Measurements from ENCODE around the gene GPR141.

- TF ChIP-seq POLR2A (IDR thresholded peaks at IDR 0.05; ENCODE audit: low read length) (no peak), GATA1 (IDR thresholded peaks at IDR 0.05; ENCODE audit: low read depth, low read length) (no peak)
Observed at GRCh38 chr7:37703361-37703760, 19.8 kb downstream of the GPR141 start.

Measured in erythroblast (primary cell).